ENCODE data around the gene IDH1. TPM values are rescaled to one million over a fixed set of nuclear protein-coding genes. Genes with fewer than 3 reads are reported as not detected.

Gene IDH1
- total and polyA plus RNA-seq, 9 donors = 39.9 to 236 (median 73.8) TPM

DNA sequence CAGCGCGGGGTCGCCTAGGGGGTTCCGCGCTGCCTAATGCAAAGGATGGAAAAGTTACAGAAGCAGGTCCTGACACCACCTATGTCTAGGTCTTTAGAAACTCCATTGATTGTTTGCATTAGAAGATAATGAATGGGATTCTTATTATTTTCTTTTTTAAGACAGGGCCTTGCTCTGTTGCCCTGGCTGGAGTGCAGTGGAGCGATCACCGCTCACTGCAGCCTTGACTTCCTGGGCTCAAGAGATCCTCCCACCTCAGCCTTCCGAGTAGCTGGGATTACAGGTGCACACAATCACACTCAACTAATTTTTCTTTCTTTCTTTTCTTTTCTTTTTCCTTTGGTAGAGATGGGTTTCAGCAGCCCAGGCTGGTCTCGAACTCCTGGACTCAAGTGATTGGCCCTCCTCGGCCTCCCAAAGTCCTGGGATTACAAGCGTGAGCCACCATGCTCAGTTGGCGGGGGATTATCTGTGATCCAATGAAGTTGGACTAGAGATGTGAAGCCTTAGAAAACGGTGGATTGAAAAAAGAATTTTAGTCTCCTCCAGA lies 761 bp upstream of the IDH1 start:
- peak overlapping the region; percentile 87 for H3K4me3 ChIP-seq
- H3K27ac ChIP-seq = peak overlapping the region; percentile 33 to 49
- DNase-seq = no peak
- intact Hi-C loops (cut with DNase I) = loop anchor here in 2 of 4 donors (10.0 kb wide), 1 partner anchor 151 kb away; no protein-coding TSS in a partner anchor
- WGBS, 3 donors = 35 to 37% (median 36%) methylated on average over 13 of the region's 13 CpGs
- H3K4me1 ChIP-seq (ENCODE audit: insufficient read depth) = peaks cover 4% of the 10 kb centered on the region
- TF ChIP-seq, protein P1, sequence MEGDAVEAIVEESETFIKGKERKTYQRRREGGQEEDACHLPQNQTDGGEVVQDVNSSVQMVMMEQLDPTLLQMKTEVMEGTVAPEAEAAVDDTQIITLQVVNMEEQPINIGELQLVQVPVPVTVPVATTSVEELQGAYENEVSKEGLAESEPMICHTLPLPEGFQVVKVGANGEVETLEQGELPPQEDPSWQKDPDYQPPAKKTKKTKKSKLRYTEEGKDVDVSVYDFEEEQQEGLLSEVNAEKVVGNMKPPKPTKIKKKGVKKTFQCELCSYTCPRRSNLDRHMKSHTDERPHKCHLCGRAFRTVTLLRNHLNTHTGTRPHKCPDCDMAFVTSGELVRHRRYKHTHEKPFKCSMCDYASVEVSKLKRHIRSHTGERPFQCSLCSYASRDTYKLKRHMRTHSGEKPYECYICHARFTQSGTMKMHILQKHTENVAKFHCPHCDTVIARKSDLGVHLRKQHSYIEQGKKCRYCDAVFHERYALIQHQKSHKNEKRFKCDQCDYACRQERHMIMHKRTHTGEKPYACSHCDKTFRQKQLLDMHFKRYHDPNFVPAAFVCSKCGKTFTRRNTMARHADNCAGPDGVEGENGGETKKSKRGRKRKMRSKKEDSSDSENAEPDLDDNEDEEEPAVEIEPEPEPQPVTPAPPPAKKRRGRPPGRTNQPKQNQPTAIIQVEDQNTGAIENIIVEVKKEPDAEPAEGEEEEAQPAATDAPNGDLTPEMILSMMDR (IDR thresholded peaks at IDR 0.05) = peak in 2 of 3 donors; percentile 3 to 4
- TF ChIP-seq POLR2A (IDR thresholded peaks at IDR 0.05) = no peak
- no peaks in the 10 kb centered on the region for H3K27me3 ChIP-seq
- no peaks in the 10 kb centered on the region for H3K9me3 ChIP-seq
- no peaks in the 10 kb centered on the region for H3K36me3 ChIP-seq

- no peaks in the 10 kb centered on the region for H3K27me3 ChIP-seq
- TF ChIP-seq, protein P1 (IDR thresholded peaks at IDR 0.05) = peak; percentile 68 to 78 (median 74)
- TF ChIP-seq EP300 (IDR thresholded peaks at IDR 0.05) = no peak
- peak; percentile 82 to 91 (median 88) for DNase-seq
- H3K36me3 ChIP-seq = no peaks in the 10 kb centered on the region
- H3K9me3 ChIP-seq = no peaks in the 10 kb centered on the region
- WGBS, 3 donors = 0 to 1% (median 0%) methylated on average over 34 to 36 of the region's 36 CpGs
- H3K4me3 ChIP-seq = peak overlapping the region; percentile 87
- H3K4me1 ChIP-seq (ENCODE audit: insufficient read depth) = peaks cover 4% of the 10 kb centered on the region
- peak overlapping the region in 1 of 2 donors; percentile 49 for H3K27ac ChIP-seq
- intact Hi-C loops (cut with DNase I) = loop anchor here in 2 of 4 donors (5.0 to 10.0 kb wide), 2 partner anchors 77 to 149 kb away; no protein-coding TSS in a partner anchor
These were observed 577 bp downstream of the IDH1 start for GRCh38 chr2:208254118-208254870.

DNA sequence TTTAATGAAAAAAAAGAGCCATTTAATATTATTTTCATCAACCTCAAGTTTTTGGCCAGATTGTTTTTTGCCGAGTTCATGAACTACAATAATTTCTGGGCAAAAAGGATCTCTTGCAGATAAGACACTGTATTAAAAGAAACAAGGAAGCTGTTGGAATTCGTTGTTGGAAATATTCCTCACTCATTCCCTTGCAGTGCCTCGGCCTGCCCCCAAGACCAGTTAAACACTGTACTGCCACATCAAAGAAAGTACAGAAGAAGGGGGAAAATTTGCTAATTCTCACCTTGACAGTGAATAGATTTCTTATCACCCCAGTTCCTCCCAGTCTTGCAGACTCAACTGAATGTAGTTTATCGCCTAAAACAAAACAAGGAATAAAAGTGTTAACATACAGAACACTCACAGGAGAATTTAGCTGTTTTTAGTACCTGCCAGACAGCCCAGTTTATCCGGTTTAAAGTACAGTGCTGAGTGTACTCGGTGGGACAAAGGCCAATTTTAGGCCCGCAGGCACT lies 1.2 kb downstream of the IDH1 start:
- Histone ChIP-seq H3K27me3 (no peaks in the 10 kb centered on the region), H3K36me3 (no peaks in the 10 kb centered on the region), H3K27ac (peak overlapping the region in 1 of 2 donors; percentile 49), H3K4me1 (ENCODE audit: insufficient read depth) (peaks cover 4% of the 10 kb centered on the region), H3K4me3 (peak overlapping the region; percentile 87), H3K9me3 (no peaks in the 10 kb centered on the region)
- TF ChIP-seq EP300 (IDR thresholded peaks at IDR 0.05) = no peak
- TF ChIP-seq, protein P1 (IDR thresholded peaks at IDR 0.05) = no peak
- no peak for TF ChIP-seq POLR2A (IDR thresholded peaks at IDR 0.05)
- WGBS, 3 donors = 1 to 2% (median 2%) methylated on average over 7 of the region's 7 CpGs
- DNase-seq = no peak
- intact Hi-C loops (cut with DNase I) = loop anchor here in 2 of 4 donors (5.0 to 10.0 kb wide), 2 partner anchors 76 to 149 kb away; no protein-coding TSS in a partner anchor

- H3K27me3 ChIP-seq = no peaks in the 10 kb centered on the region
- peaks cover 4% of the 10 kb centered on the region for H3K4me1 ChIP-seq (ENCODE audit: insufficient read depth)
- H3K9me3 ChIP-seq = no peaks in the 10 kb centered on the region
- TF ChIP-seq, protein P1 (IDR thresholded peaks at IDR 0.05) = no peak
- no peak for TF ChIP-seq EP300 (IDR thresholded peaks at IDR 0.05)
- no peak for TF ChIP-seq POLR2A (IDR thresholded peaks at IDR 0.05)
- H3K36me3 ChIP-seq = no peaks in the 10 kb centered on the region
- intact Hi-C loops (cut with DNase I) = loop anchor here in 2 of 4 donors (5.0 to 10.0 kb wide), 2 partner anchors 76 to 148 kb away; no protein-coding TSS in a partner anchor
- WGBS, 3 donors = 74 to 75% (median 74%) methylated on average over 3 of the region's 3 CpGs
- DNase-seq = no peak
- peak overlapping the region in 1 of 2 donors; percentile 49 for H3K27ac ChIP-seq
- H3K4me3 ChIP-seq = no peak overlapping the region
These were observed 2.0 kb downstream of the IDH1 start for GRCh38 chr2:208252716-208253492.

All from ovary (tissue), 9 donors.